Activated CD8-positive, alpha-beta T cell treated with anti-CD3 and anti-CD28 coated beads for 36 hours (primary cell): ENCODE data around the gene CCDC192. TPM values are rescaled to one million over a fixed set of nuclear protein-coding genes. Genes with fewer than 3 reads are reported as not detected.
"Not testable (repeated sequence)": the region's sequence is repeated elsewhere in the genome, so short reads cannot be mapped to it uniquely, and the experiment has no call there.

Experiments used
- ATAC-seq: fragments of 200-7000 bp; cut with Tn5 transposase; one replicate; pipeline ENCODE4 v1.10.0; 2021; ENCODE audit warnings: mild to moderate bottlenecking, moderate library complexity
- CTCF ChIA-PET: fragments of 350-600 bp; sonication (Branson Sonifier 250); formaldehyde crosslinking; loops from one replicate; lab custom pipeline; 2021; ENCODE audit warnings: antibody characterized with exemption; lab: Charles Lee
- POLR2A ChIA-PET: fragments of 350-600 bp; sonication (Branson Sonifier 250); formaldehyde crosslinking; loops from one replicate; lab custom pipeline; 2021; ENCODE audit warnings: antibody characterized with exemption; lab: Charles Lee
- DNase-seq: peaks from one replicate; pipeline ENCODE4 v3.0.0-alpha.2; 2020
- H3K27ac Mint-ChIP-seq: one replicate; pipeline ENCODE4 v1.8.0; 2021; ENCODE audit warnings: mild to moderate bottlenecking, mixed read lengths
- H3K27me3 Mint-ChIP-seq: one replicate; pipeline ENCODE4 v1.8.0; 2021; ENCODE audit warnings: mixed read lengths
- H3K36me3 Mint-ChIP-seq: one replicate; pipeline ENCODE4 v1.8.0; 2021; ENCODE audit warnings: low read depth, mixed read lengths
- H3K4me1 Mint-ChIP-seq: one replicate; pipeline ENCODE4 v1.8.0; 2021; ENCODE audit warnings: low read depth, mixed read lengths
- H3K4me3 Mint-ChIP-seq: one replicate; pipeline ENCODE4 v1.8.0; 2021; ENCODE audit warnings: mild to moderate bottlenecking, moderate library complexity, mixed read lengths
- H3K9me3 Mint-ChIP-seq: one replicate; pipeline ENCODE4 v1.8.0; 2021; ENCODE audit warnings: mixed read lengths
- intact Hi-C: fragments of 100-400 bp; cut with micrococcal nuclease; formaldehyde crosslinking; loops from one replicate; pipeline ENCODE4 v1.10.0; 2022
- total RNA-seq, 2 experiments: library from RNA; stranded (reverse); gene quantifications; one replicate each; pipeline ENCODE4 v1.2.3, GENCODE V29; 2021
- TF ChIP-seq, protein P1 (sequence below): fragments of 200-600 bp; IDR thresholded peaks from one replicate; pipeline ENCODE4 v1.8.0; 2022; ENCODE audit warnings: antibody characterized with exemption, mild to moderate bottlenecking

Gene CCDC192
- total RNA-seq, 2 experiments from 2014 or later: not detected

DNA sequence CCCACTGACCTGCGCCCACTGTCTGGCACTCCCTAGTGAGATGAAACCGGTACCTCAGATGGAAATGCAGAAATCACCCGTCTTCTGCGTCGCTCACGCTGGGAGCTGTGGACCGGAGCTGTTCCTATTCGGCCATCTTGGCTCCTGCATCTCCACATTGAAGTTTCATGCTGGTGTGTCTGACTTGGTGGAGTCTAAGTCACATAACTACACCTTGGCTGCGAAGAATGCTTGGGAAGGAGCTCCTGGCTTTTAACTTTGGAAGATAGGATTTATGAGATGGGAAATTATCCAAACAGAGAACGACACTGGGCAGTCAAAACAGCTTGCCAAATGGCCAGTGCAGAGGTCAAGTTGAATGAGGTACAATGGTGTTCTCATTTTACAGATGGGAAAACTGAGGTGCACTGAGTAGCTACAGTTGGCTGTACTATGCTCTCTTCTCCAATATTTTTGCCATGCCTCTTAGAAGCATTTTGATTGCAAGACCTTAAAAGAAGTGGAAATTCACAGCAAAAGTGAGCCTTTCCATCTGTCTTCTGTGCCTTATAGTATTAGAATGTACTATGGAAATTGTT is 36.7 kb downstream of the CCDC192 start:
- Mint-ChIP-seq H3K4me1 (no peaks in the 10 kb centered on the region), H3K36me3 (no peaks in the 10 kb centered on the region), H3K27me3 (peaks cover 6% of the 10 kb centered on the region), H3K9me3 (no peaks in the 10 kb centered on the region), H3K27ac (no peak overlapping the region), H3K4me3 (no peak overlapping the region)
- CTCF ChIA-PET: no interaction called here
- POLR2A ChIA-PET: no interaction called here
- no peak for DNase-seq
- TF ChIP-seq, protein P1, sequence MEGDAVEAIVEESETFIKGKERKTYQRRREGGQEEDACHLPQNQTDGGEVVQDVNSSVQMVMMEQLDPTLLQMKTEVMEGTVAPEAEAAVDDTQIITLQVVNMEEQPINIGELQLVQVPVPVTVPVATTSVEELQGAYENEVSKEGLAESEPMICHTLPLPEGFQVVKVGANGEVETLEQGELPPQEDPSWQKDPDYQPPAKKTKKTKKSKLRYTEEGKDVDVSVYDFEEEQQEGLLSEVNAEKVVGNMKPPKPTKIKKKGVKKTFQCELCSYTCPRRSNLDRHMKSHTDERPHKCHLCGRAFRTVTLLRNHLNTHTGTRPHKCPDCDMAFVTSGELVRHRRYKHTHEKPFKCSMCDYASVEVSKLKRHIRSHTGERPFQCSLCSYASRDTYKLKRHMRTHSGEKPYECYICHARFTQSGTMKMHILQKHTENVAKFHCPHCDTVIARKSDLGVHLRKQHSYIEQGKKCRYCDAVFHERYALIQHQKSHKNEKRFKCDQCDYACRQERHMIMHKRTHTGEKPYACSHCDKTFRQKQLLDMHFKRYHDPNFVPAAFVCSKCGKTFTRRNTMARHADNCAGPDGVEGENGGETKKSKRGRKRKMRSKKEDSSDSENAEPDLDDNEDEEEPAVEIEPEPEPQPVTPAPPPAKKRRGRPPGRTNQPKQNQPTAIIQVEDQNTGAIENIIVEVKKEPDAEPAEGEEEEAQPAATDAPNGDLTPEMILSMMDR: no peak
- ATAC-seq: no peak
- intact Hi-C loops: no loop called here

DNA sequence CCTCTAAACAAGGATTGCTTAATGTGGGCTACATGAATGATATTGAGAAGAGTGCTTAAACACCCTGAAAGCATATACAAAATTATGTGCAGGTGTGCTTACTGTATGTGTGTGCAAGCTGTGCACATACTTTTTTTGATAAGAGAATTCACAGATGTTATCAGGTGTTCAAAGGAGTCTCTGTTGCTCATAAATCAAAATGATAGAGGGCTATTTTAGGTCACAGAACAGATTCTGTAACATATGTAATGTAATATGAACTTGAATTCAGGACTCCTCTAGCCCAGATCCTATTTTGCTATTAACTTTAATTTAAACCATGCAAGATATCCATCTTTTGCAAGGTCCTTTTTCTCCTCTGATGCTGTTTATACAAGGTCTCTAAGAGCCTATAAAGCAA is 38.2 kb downstream of the CCDC192 start:
- no peaks in the 10 kb centered on the region for H3K4me1 Mint-ChIP-seq
- no peaks in the 10 kb centered on the region for H3K9me3 Mint-ChIP-seq
- peaks cover 6% of the 10 kb centered on the region for H3K27me3 Mint-ChIP-seq
- POLR2A ChIA-PET: no interaction called here
- TF ChIP-seq, protein P1: no peak
- H3K4me3 Mint-ChIP-seq: no peak overlapping the region
- no peak overlapping the region for H3K27ac Mint-ChIP-seq
- no peak for ATAC-seq
- no peak for DNase-seq
- intact Hi-C loops: no loop called here
- CTCF ChIA-PET: no interaction called here
- no peaks in the 10 kb centered on the region for H3K36me3 Mint-ChIP-seq

DNA sequence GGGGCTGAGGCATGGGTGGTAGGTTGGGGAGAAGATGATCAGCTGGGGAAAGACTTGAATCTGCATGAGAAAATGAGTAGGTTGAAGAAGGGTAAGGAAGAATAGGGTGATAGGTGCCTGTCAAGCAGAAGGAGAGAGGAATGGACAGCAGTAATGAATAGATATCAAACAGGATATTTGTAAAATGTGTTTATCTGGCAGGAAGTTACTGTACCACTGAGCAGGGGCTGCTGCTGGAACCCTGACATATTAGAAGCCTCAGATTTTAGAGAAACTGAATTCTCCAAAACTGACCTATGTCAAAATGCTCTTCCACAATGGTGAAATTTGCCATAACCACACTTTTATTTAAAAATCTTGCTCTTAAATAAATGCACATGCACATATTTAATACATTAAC is 41.0 kb downstream of the CCDC192 start:
- TF ChIP-seq, protein P1: no peak
- POLR2A ChIA-PET: no interaction called here
- CTCF ChIA-PET: no interaction called here
- no peak for ATAC-seq
- intact Hi-C loops: no loop called here
- H3K27ac Mint-ChIP-seq: no peak overlapping the region
- no peak for DNase-seq
- no peak overlapping the region for H3K4me3 Mint-ChIP-seq
- H3K27me3 Mint-ChIP-seq: peaks cover 6% of the 10 kb centered on the region
- H3K9me3 Mint-ChIP-seq: no peaks in the 10 kb centered on the region
- H3K36me3 Mint-ChIP-seq: no peaks in the 10 kb centered on the region
- no peaks in the 10 kb centered on the region for H3K4me1 Mint-ChIP-seq

DNA sequence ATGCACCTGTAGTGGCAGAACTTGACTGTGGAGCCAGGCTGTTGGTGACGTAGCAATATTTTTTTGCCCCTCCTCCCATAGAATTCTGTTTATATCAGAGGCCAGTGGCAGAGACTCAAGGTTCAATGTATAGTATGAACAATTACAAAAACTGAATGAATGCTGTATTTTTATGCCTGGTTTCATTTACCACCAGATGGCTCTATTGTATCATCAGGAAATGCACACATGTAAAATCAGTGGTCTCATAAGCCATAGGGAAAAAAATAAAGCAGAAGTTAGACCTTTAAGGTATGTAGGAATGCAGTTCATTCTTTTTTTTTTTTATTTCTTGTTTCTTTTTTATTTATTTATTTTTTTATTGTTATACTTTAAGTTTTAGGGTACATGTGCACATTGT is 43.6 kb downstream of the CCDC192 start:
- ChIA-PET POLR2A (no interaction called here), CTCF (no interaction called here)
- Mint-ChIP-seq H3K4me1 (no peaks in the 10 kb centered on the region), H3K9me3 (no peaks in the 10 kb centered on the region), H3K4me3 (no peak overlapping the region), H3K27ac (no peak overlapping the region), H3K27me3 (peaks cover 6% of the 10 kb centered on the region), H3K36me3 (no peaks in the 10 kb centered on the region)
- no peak for DNase-seq
- intact Hi-C loops: no loop called here
- ATAC-seq: no peak
- TF ChIP-seq, protein P1: peak; percentile 30

DNA sequence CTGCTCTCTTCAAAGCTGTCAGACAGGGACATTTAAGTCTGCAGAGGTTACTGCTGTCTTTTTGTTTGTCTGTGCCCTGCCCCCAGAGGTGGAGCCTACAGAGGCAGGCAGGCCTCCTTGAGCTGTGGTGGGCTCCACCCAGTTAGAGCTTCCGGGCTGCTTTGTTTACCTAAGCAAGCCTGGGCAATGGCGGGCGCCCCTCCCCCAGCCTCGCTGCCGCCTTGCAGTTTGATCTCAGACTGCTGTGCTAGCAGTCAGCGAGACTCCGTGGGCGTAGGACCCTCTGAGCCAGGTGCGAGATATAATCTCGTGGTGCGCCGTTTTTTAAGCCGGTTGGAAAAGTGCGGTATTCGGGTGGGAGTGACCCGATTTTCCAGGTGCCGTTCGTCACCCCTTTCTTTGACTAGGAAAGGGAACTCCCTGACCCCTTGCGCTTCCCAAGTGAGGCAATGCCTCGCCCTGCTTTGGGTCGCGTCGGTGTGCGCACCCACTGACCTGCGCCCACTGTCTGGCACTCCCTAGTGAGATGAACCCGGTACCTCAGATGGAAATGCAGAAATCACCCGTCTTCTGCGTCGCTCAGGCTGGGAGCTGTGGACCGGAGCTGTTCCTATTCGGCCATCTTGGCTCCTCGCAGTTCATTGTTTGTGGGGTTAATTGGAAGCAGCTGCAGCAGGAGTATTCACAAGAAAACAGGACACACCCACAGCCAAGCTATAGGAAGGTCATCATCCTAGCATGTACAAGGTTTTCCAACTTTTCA is 49.5 kb downstream of the CCDC192 start:
- CTCF ChIA-PET, H3K27ac Mint-ChIP-seq, H3K4me1 Mint-ChIP-seq, ATAC-seq, H3K27me3 Mint-ChIP-seq, DNase-seq, H3K9me3 Mint-ChIP-seq, intact Hi-C loops, POLR2A ChIA-PET, H3K4me3 Mint-ChIP-seq, H3K36me3 Mint-ChIP-seq: not testable (repeated sequence)
